ENCODE data around the gene FNBP1. TPM values are rescaled to one million over a fixed set of nuclear protein-coding genes. Genes with fewer than 3 reads are reported as not detected.

FNBP1 gene
- total RNA-seq, 1 experiment from 2014 or later: 30.8 TPM

GRCh38 chr9:129851821-129852220 is 191.2 kb downstream of the FNBP1 start:
- CTCF ChIA-PET: no interaction called here
- Histone ChIP-seq H3K27ac (ENCODE audit: low read length) (no peak overlapping the region), H3K9me2 (replicated peaks; ENCODE audit: low read length) (no peaks in the 10 kb centered on the region), H3K27me3 (ENCODE audit: low read length) (no peaks in the 10 kb centered on the region), H3K36me3 (ENCODE audit: low read depth, low read length) (no peaks in the 10 kb centered on the region), H3K4me3 (ENCODE audit: low read length) (no peak overlapping the region), H3K9ac (ENCODE audit: low read length) (no peak overlapping the region), H3K79me2 (ENCODE audit: low read length) (no peaks in the 10 kb centered on the region), H4K20me1 (ENCODE audit: low read length) (no peaks in the 10 kb centered on the region), H2AFZ (ENCODE audit: low read length) (no peak overlapping the region), H3K4me1 (ENCODE audit: insufficient read depth, low read length) (no peaks in the 10 kb centered on the region), H3K4me2 (ENCODE audit: low read length) (no peak overlapping the region), H3K9me3 (ENCODE audit: low read length) (no peaks in the 10 kb centered on the region), H3F3A (ENCODE audit: low read length, unreplicated experiment) (no peaks in the 10 kb centered on the region)
- no peak for ATAC-seq
- no peak for DNase-seq
- BruUV-seq (replicated peaks): no TSS peak
- TF ChIP-seq EZH2phosphoT487 (IDR thresholded peaks at IDR 0.05; ENCODE audit: borderline replicate concordance, low read length) (no peak), CTCF (conservative IDR thresholded peaks at IDR 0.05; ENCODE audit: low read depth, low read length) (no peak), EZH2 (IDR thresholded peaks at IDR 0.05; ENCODE audit: low read length, unreplicated experiment) (no peak)
- POLR2A ChIA-PET (ENCODE audit: unreplicated experiment): no interaction called here
- intact Hi-C loops (cut with micrococcal nuclease): no loop called here

- ATAC-seq (no peak), DNase-seq (no peak)
- Histone ChIP-seq H3F3A (ENCODE audit: low read length, unreplicated experiment) (no peaks in the 10 kb centered on the region), H3K4me3 (ENCODE audit: low read length) (no peak overlapping the region), H3K4me1 (ENCODE audit: insufficient read depth, low read length) (no peaks in the 10 kb centered on the region), H3K27me3 (ENCODE audit: low read length) (no peaks in the 10 kb centered on the region), H3K9ac (ENCODE audit: low read length) (no peak overlapping the region), H2AFZ (ENCODE audit: low read length) (no peak overlapping the region), H3K27ac (ENCODE audit: low read length) (no peak overlapping the region), H4K20me1 (ENCODE audit: low read length) (no peaks in the 10 kb centered on the region), H3K79me2 (ENCODE audit: low read length) (no peaks in the 10 kb centered on the region), H3K9me3 (ENCODE audit: low read length) (no peaks in the 10 kb centered on the region), H3K4me2 (ENCODE audit: low read length) (no peak overlapping the region), H3K9me2 (replicated peaks; ENCODE audit: low read length) (no peaks in the 10 kb centered on the region), H3K36me3 (ENCODE audit: low read depth, low read length) (no peaks in the 10 kb centered on the region)
- ChIA-PET CTCF (no interaction called here), POLR2A (ENCODE audit: unreplicated experiment) (no interaction called here)
- TF ChIP-seq EZH2phosphoT487 (IDR thresholded peaks at IDR 0.05; ENCODE audit: borderline replicate concordance, low read length) (no peak), EZH2 (IDR thresholded peaks at IDR 0.05; ENCODE audit: low read length, unreplicated experiment) (no peak), CTCF (conservative IDR thresholded peaks at IDR 0.05; ENCODE audit: low read depth, low read length) (no peak)
- intact Hi-C loops (cut with micrococcal nuclease): no loop called here
- BruUV-seq (replicated peaks): no TSS peak
Measured at GRCh38 chr9:129850821-129851550, 192.0 kb downstream of the FNBP1 start.

GRCh38 chr9:129849901-129850300 is 193.1 kb downstream of the FNBP1 start:
- Histone ChIP-seq H2AFZ (ENCODE audit: low read length) (no peak overlapping the region), H3K79me2 (ENCODE audit: low read length) (no peaks in the 10 kb centered on the region), H3K27me3 (ENCODE audit: low read length) (no peaks in the 10 kb centered on the region), H3K9me3 (ENCODE audit: low read length) (no peaks in the 10 kb centered on the region), H3K9ac (ENCODE audit: low read length) (no peak overlapping the region), H3F3A (ENCODE audit: low read length, unreplicated experiment) (no peaks in the 10 kb centered on the region), H3K36me3 (ENCODE audit: low read depth, low read length) (no peaks in the 10 kb centered on the region), H3K4me2 (ENCODE audit: low read length) (no peak overlapping the region), H3K9me2 (replicated peaks; ENCODE audit: low read length) (no peaks in the 10 kb centered on the region), H3K27ac (ENCODE audit: low read length) (no peak overlapping the region), H3K4me1 (ENCODE audit: insufficient read depth, low read length) (no peaks in the 10 kb centered on the region), H3K4me3 (ENCODE audit: low read length) (no peak overlapping the region), H4K20me1 (ENCODE audit: low read length) (no peaks in the 10 kb centered on the region)
- intact Hi-C loops (cut with micrococcal nuclease): no loop called here
- DNase-seq: no peak
- ChIA-PET CTCF (no interaction called here), POLR2A (ENCODE audit: unreplicated experiment) (no interaction called here)
- no TSS peak for BruUV-seq (replicated peaks)
- ATAC-seq: no peak
- TF ChIP-seq EZH2phosphoT487 (IDR thresholded peaks at IDR 0.05; ENCODE audit: borderline replicate concordance, low read length) (no peak), EZH2 (IDR thresholded peaks at IDR 0.05; ENCODE audit: low read length, unreplicated experiment) (no peak), CTCF (conservative IDR thresholded peaks at IDR 0.05; ENCODE audit: low read depth, low read length) (no peak)
